ENCODE data around the gene ZNF280B.
"Not testable (repeated sequence)": the region's sequence is repeated elsewhere in the genome, so short reads cannot be mapped to it uniquely, and the experiment has no call there.

The ZNF280B gene

GRCh38 chr22:22534604-22535415 lies 26.3 kb upstream of the ZNF280B start:
- no peak for DNase-seq

GRCh38 chr22:22533863-22534262 lies 25.3 kb upstream of the ZNF280B start:
- DNase-seq, result no peak

GRCh38 chr22:22533417-22533816 lies 24.9 kb upstream of the ZNF280B start:
- DNase-seq, result no peak

- DNase-seq, result not testable (repeated sequence)
These were observed 24.1 kb upstream of the ZNF280B start for GRCh38 chr22:22532547-22533071.

GRCh38 chr22:22531770-22532546 lies 23.4 kb upstream of the ZNF280B start:
- no peak for DNase-seq

- DNase-seq, result no peak
These were observed 20.2 kb upstream of the ZNF280B start for GRCh38 chr22:22528780-22529179.

- DNase-seq, result no peak
These were observed 18.8 kb upstream of the ZNF280B start for GRCh38 chr22:22527312-22527711.

- DNase-seq, result no peak
These were observed 17.8 kb upstream of the ZNF280B start for GRCh38 chr22:22526125-22526912.

- DNase-seq, result no peak
These were observed 15.0 kb upstream of the ZNF280B start for GRCh38 chr22:22523494-22523893.

- DNase-seq, result no peak
These were observed 13.1 kb upstream of the ZNF280B start for GRCh38 chr22:22521631-22522030.

GRCh38 chr22:22520667-22521602 lies 12.4 kb upstream of the ZNF280B start:
- DNase-seq, result no peak

- DNase-seq, result no peak
These were observed 11.6 kb upstream of the ZNF280B start, which contains the start of gene ZNF280A for GRCh38 chr22:22520020-22520656. ZNF280A (minus strand) TSS chr22:22520270; CDS start chr22:22515630, 4,640 bp downstream.

- DNase-seq, result no peak
These were observed 11.0 kb upstream of the ZNF280B start for GRCh38 chr22:22519591-22519990.

GRCh38 chr22:22516992-22517391 lies 8.4 kb upstream of the ZNF280B start:
- no peak for DNase-seq

- DNase-seq, result no peak
These were observed 7.3 kb upstream of the ZNF280B start for GRCh38 chr22:22515890-22516289.

- DNase-seq, result not testable (repeated sequence)
These were observed 5.9 kb upstream of the ZNF280B start for GRCh38 chr22:22514431-22514830.

GRCh38 chr22:22513619-22514018 lies 5.1 kb upstream of the ZNF280B start:
- no peak for DNase-seq

- no peak for DNase-seq
These were observed 4.4 kb upstream of the ZNF280B start for GRCh38 chr22:22512951-22513350.

- DNase-seq, result not testable (repeated sequence)
These were observed 2.3 kb upstream of the ZNF280B start for GRCh38 chr22:22510833-22511232.

GRCh38 chr22:22509912-22510311 lies 1.4 kb upstream of the ZNF280B start:
- not testable (repeated sequence) for DNase-seq

GRCh38 chr22:22507743-22508273 lies 734 bp downstream of the ZNF280B start:
- DNase-seq, result no peak

All from T-helper 9 cell (primary cell).